Kidney (tissue), 14 donors: ENCODE measurements around the gene SULF2. TPM values are rescaled to one million over a fixed set of nuclear protein-coding genes. Genes with fewer than 3 reads are reported as not detected.

Experiments
- DNase-seq, 5 donors: peaks; one replicate each; pipeline ENCODE4 v3.0.0-alpha.2; 2013 to 2020
- FAIRE-seq: peaks from 2 replicates; lab custom pipeline; 2012; peaks lifted over from hg19 to GRCh38; lab: Jason Lieb, UNC
- H3K27ac ChIP-seq, 2 donors: one replicate each; pipeline ENCODE4 v1.7.0; 2013; ENCODE audit warnings: low read depth in 2 of 2, low read length in 2 of 2, inconsistent platforms in 1 of 2
- H3K27me3 ChIP-seq: one replicate; pipeline ENCODE4 v1.7.1; 2013; ENCODE audit warnings: low read length, inconsistent platforms; ENCODE audit not compliant: control insufficient read depth, insufficient read depth
- H3K36me3 ChIP-seq, 3 donors: one replicate each; pipeline versions ENCODE4 v1.7.0 to v1.7.1; 2013; ENCODE audit warnings: low read length in 3 of 3, control low read depth in 1 of 3, inconsistent platforms in 1 of 3; ENCODE audit not compliant: insufficient read depth in 3 of 3, control insufficient read depth in 2 of 3
- H3K4me1 ChIP-seq, 3 donors: one replicate each; pipeline versions ENCODE4 v1.7.0 to v1.7.1; 2013; ENCODE audit warnings: low read length in 3 of 3, inconsistent platforms in 1 of 3, low read depth in 1 of 3; ENCODE audit not compliant: control insufficient read depth in 2 of 3, insufficient read depth in 2 of 3
- H3K4me3 ChIP-seq, 3 donors: one replicate each; pipeline versions ENCODE4 v1.7.0 to v1.8.1; 2013; ENCODE audit warnings: low read length in 3 of 3, control low read depth in 1 of 3, inconsistent platforms in 1 of 3
- H3K9ac ChIP-seq, 3 donors: one replicate each; pipeline versions ENCODE4 v1.7.0 to v1.7.1; 2013; ENCODE audit warnings: low read length in 3 of 3, control low read depth in 1 of 3, inconsistent platforms in 1 of 3
- H3K9me3 ChIP-seq, 3 donors: one replicate each; pipeline versions ENCODE4 v1.7.0 to v1.7.1; 2013; ENCODE audit warnings: low read length in 3 of 3, control low read depth in 1 of 3, inconsistent platforms in 1 of 3; ENCODE audit not compliant: control insufficient read depth in 2 of 3, insufficient read depth in 1 of 3
- intact Hi-C: fragments of 100-400 bp; cut with DNase I; formaldehyde crosslinking; loops from one replicate; pipeline ENCODE4 v1.11.1; 2022
- polyA plus RNA-seq: library from polyadenylated mRNA; stranded (reverse); fragments of 350-450 nt; fragmentation: Illumina TruSeq; extraction: RNeasy Lipid Tissue Mini Kit (QIAGEN cat#74804); gene quantifications from one replicate; pipeline ENCODE4 v1.2.3, GENCODE V29; 2014; ENCODE audit warnings: low read depth, low replicate concordance; ENCODE audit not compliant: insufficient read depth
- total RNA-seq: library from RNA; stranded (reverse); fragmentation: NEBNext Ultra II Directional; extraction: Animal tissue kit (Norgen Biotek cat#: 25700); gene quantifications from one replicate; pipeline ENCODE4 v1.2.1, GENCODE V29; 2021
- TF ChIP-seq, protein P1 (sequence below): IDR thresholded peaks from 3 replicates; pipeline ENCODE4 v1.5.1; 2012; ENCODE audit warnings: mild to moderate bottlenecking, moderate library complexity, borderline replicate concordance; ENCODE audit not compliant: insufficient read depth; ENCODE audit errors: extremely low read depth
- donor health status: control.
- donor health status: control.
- donor health status: control.
- donor health status: control.
- donor health status: control.
- donor health status: DM: yes; HTN: yes; CAD: no.
- donor health status: Normal renal cell carcinoma (clear cell type).

The SULF2 gene
- total and polyA plus RNA-seq, 2 donors from 2014 or later, result 85.1 to 257 TPM

DNA sequence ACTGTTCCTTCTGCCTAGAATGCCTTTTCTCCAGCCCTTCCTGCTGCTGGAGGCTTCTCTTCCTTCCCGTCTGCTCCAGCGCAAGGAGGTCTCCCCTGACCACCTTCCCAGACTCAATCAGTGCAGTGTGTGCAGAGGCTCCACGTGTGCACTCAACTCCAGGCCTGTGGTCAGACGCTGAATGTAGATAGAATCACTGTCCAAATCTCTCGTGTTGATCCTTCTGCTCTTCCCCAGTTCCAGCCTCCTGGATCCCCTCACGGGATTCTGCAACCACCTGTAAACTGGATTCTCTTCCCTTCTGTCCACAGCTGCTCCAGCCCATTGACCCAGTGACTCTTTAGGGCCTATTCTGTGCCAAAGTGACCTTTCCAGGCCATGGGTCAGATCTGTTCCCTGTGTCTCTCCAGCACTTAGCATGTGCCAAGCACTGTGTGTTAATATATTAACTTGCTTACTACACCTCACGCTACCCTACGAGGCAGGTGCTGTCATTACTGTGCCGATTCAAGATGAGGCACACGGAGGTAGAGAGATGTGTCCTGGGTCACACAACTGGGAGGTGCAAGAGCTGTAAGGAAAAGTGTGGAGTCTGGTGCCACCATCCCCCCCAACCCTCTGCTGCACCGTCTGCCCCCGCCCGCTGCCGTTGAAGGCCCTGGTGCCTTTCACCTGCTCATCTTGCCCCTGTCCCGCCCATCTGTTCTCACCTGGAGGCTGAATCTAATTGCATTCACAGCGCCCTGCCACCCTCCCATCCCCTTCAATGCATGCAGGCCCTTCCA is 112.2 kb downstream of the SULF2 start:
- intact Hi-C loops, result no loop called here
- H3K4me1 ChIP-seq, result peaks cover 0 to 5% (median 0%) of the 10 kb centered on the region in 3 donors
- FAIRE-seq (no peak), DNase-seq (no peak)
- no peak overlapping the region for H3K27ac ChIP-seq
- H3K9me3 ChIP-seq, result no peaks in the 10 kb centered on the region
- H3K9ac ChIP-seq, result no peak overlapping the region
- TF ChIP-seq, protein P1, sequence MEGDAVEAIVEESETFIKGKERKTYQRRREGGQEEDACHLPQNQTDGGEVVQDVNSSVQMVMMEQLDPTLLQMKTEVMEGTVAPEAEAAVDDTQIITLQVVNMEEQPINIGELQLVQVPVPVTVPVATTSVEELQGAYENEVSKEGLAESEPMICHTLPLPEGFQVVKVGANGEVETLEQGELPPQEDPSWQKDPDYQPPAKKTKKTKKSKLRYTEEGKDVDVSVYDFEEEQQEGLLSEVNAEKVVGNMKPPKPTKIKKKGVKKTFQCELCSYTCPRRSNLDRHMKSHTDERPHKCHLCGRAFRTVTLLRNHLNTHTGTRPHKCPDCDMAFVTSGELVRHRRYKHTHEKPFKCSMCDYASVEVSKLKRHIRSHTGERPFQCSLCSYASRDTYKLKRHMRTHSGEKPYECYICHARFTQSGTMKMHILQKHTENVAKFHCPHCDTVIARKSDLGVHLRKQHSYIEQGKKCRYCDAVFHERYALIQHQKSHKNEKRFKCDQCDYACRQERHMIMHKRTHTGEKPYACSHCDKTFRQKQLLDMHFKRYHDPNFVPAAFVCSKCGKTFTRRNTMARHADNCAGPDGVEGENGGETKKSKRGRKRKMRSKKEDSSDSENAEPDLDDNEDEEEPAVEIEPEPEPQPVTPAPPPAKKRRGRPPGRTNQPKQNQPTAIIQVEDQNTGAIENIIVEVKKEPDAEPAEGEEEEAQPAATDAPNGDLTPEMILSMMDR, result no peak
- no peaks in the 10 kb centered on the region for H3K36me3 ChIP-seq
- no peaks in the 10 kb centered on the region for H3K27me3 ChIP-seq
- no peak overlapping the region for H3K4me3 ChIP-seq

DNA sequence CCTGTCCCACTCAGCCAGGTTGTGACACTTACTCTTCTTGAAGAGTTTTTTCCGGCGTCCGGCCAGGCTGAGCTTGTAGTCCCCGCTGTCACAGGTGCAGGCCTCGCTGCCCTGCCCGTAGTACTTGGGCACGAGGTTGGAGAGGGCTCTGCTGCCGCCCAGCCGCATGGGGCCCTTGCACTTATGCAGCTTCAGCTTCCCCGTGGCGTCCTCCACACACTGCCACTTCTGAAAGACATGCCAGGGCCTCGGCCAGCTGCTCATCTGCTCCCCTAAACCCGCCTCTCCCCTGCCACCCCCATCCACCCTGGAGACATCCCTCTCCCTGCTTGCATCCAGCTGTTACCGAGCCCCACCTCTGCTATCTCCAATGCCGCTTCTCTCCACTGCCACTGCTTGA is 113.1 kb downstream of the SULF2 start:
- H3K9me3 ChIP-seq, result no peaks in the 10 kb centered on the region
- H3K36me3 ChIP-seq, result no peaks in the 10 kb centered on the region
- intact Hi-C loops, result no loop called here
- no peak for FAIRE-seq
- H3K9ac ChIP-seq, result no peak overlapping the region
- DNase-seq, result no peak
- H3K27ac ChIP-seq, result no peak overlapping the region
- H3K27me3 ChIP-seq, result no peaks in the 10 kb centered on the region
- no peak overlapping the region for H3K4me3 ChIP-seq
- H3K4me1 ChIP-seq, result peaks cover 0 to 8% (median 0%) of the 10 kb centered on the region in 3 donors
- TF ChIP-seq, protein P1, result no peak

DNA sequence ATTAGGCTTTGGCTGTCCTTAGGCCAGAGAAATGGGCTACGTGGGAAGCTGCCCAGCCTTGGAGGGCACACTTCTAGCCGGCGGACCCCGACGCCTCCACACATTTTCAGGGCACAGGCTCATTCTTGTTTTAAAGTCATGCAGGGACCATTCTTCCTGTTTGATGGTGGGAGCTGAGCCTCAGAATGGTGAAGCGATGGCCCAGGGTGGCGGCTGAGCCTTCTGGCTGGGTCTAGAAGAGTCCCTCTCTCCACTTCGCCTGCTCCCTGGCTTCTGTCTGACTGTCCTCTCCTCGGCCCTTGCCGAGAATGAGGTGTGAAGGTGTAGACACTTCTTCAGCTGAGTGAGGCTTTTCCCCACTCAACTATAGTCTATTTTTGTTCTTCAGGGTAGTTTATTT is 114.4 kb downstream of the SULF2 start:
- H3K36me3 ChIP-seq, result no peaks in the 10 kb centered on the region
- H3K4me1 ChIP-seq, result peaks cover 0 to 8% (median 0%) of the 10 kb centered on the region in 3 donors
- TF ChIP-seq, protein P1, result no peak
- intact Hi-C loops, result no loop called here
- FAIRE-seq (no peak), DNase-seq (no peak)
- no peak overlapping the region for H3K9ac ChIP-seq
- no peak overlapping the region for H3K27ac ChIP-seq
- no peaks in the 10 kb centered on the region for H3K9me3 ChIP-seq
- no peaks in the 10 kb centered on the region for H3K27me3 ChIP-seq
- no peak overlapping the region for H3K4me3 ChIP-seq
